Astrocyte (in vitro differentiated cells and primary cell): ENCODE data around the gene CYP21A2. TPM values are rescaled to one million over a fixed set of nuclear protein-coding genes. Genes with fewer than 3 reads are reported as not detected.
"Not testable (repeated sequence)": the region's sequence is repeated elsewhere in the genome, so short reads cannot be mapped to it uniquely, and the experiment has no call there.

Experiments used
- DNase-seq: peaks from one replicate; pipeline ENCODE4 v3.0.0-alpha.2; 2010; ENCODE audit warnings: low read depth
- FAIRE-seq: peaks from 2 replicates; lab custom pipeline; 2011; peaks lifted over from hg19 to GRCh38; lab: Jason Lieb, UNC
- H2AFZ ChIP-seq: 2 replicates; pipeline ENCODE4 v1.6.0; 2012; ENCODE audit warnings: low read depth, low read length, inconsistent platforms
- H3K27ac ChIP-seq: 2 replicates; pipeline ENCODE4 v1.5.1; 2011; ENCODE audit warnings: low read depth, low read length, inconsistent platforms
- H3K27me3 ChIP-seq: 2 replicates; pipeline ENCODE4 v1.6.0; 2011; ENCODE audit warnings: low read length, inconsistent platforms; ENCODE audit not compliant: insufficient read depth
- H3K36me3 ChIP-seq: 2 replicates; pipeline ENCODE4 v1.5.1; 2011; ENCODE audit warnings: low read length, inconsistent platforms; ENCODE audit not compliant: insufficient read depth
- H3K4me1 ChIP-seq: 2 replicates; pipeline ENCODE4 v1.5.1; 2011; ENCODE audit warnings: low read length, inconsistent platforms; ENCODE audit not compliant: insufficient read depth
- H3K4me2 ChIP-seq: 2 replicates; pipeline ENCODE4 v1.6.0; 2012; ENCODE audit warnings: low read length, inconsistent platforms
- H3K4me3 ChIP-seq: 2 replicates; pipeline ENCODE4 v1.5.1; 2011; ENCODE audit warnings: low read depth, mild to moderate bottlenecking, low read length, inconsistent platforms; ENCODE audit not compliant: insufficient read depth
- H3K79me2 ChIP-seq: 2 replicates; pipeline ENCODE4 v1.6.0; 2012; ENCODE audit warnings: mild to moderate bottlenecking, low read length, inconsistent platforms; ENCODE audit not compliant: insufficient read depth
- H3K9ac ChIP-seq: 2 replicates; pipeline ENCODE4 v1.6.0; 2012; ENCODE audit warnings: mild to moderate bottlenecking, low read length, inconsistent platforms
- H3K9me3 ChIP-seq: 2 replicates; pipeline ENCODE4 v1.5.1; 2012; ENCODE audit warnings: low read depth, mild to moderate bottlenecking, low read length, inconsistent platforms; ENCODE audit not compliant: insufficient read depth
- H4K20me1 ChIP-seq: 2 replicates; pipeline ENCODE4 v1.6.0; 2012; ENCODE audit warnings: low read length, inconsistent platforms; ENCODE audit not compliant: insufficient read depth
- H3K27ac Mint-ChIP-seq: one replicate; pipeline ENCODE4 v1.8.0; 2021; ENCODE audit warnings: mild to moderate bottlenecking, mixed read lengths; ENCODE audit not compliant: unreplicated experiment
- H3K27me3 Mint-ChIP-seq: one replicate; pipeline ENCODE4 v1.8.0; 2021; ENCODE audit warnings: low read depth, mixed read lengths; ENCODE audit not compliant: unreplicated experiment
- H3K36me3 Mint-ChIP-seq: one replicate; pipeline ENCODE4 v1.8.0; 2021; ENCODE audit warnings: low read depth, mixed read lengths; ENCODE audit not compliant: unreplicated experiment
- H3K4me1 Mint-ChIP-seq: one replicate; pipeline ENCODE4 v1.8.0; 2021; ENCODE audit warnings: low read depth, mixed read lengths; ENCODE audit not compliant: unreplicated experiment
- H3K4me3 Mint-ChIP-seq: one replicate; pipeline ENCODE4 v1.8.0; 2021; ENCODE audit warnings: mild to moderate bottlenecking, moderate library complexity, mixed read lengths; ENCODE audit not compliant: unreplicated experiment
- H3K9me3 Mint-ChIP-seq: one replicate; pipeline ENCODE4 v1.8.0; 2021; ENCODE audit warnings: mild to moderate bottlenecking, mixed read lengths; ENCODE audit not compliant: unreplicated experiment
- total RNA-seq: library from RNA; stranded (reverse); gene quantifications from 2 replicates; pipeline ENCODE4 v1.2.1, GENCODE V29; 2021

Gene CYP21A2
- total RNA-seq, 1 donor from 2014 or later: 0.11 TPM

GRCh38 chr6:32008037-32008436 is 30.2 kb upstream of the CYP21A2 start:
- not testable (repeated sequence) for FAIRE-seq, H3K27me3 Mint-ChIP-seq, H3K4me1 ChIP-seq, H3K4me3 ChIP-seq, H3K36me3 ChIP-seq, H3K9me3 Mint-ChIP-seq, H3K36me3 Mint-ChIP-seq, H4K20me1 ChIP-seq, H2AFZ ChIP-seq, H3K27ac Mint-ChIP-seq, H3K4me3 Mint-ChIP-seq, H3K79me2 ChIP-seq, H3K27ac ChIP-seq, H3K9me3 ChIP-seq, H3K27me3 ChIP-seq, DNase-seq, H3K9ac ChIP-seq, H3K4me1 Mint-ChIP-seq, H3K4me2 ChIP-seq

DNA sequence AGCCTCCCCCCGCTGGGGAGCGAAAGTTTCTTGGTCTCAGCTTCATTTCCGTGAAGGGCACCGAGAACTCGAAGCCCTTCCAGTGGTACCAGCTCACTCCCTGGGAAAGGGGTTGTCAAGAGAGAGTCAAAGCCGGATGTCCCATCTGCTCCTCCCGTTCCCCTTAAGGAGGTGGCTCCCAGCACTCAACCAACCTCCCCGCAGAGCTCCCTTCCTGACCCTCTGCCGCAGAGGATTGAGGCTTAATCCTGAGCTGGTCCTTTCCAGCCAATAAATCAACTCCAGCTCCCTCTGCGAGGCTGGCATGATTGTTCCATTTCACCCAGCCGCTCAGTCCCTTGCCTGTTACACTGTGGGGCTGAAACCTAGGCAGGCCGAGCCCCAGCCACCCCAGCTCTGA is 29.6 kb upstream of the CYP21A2 start:
- not testable (repeated sequence) for FAIRE-seq, H3K4me3 Mint-ChIP-seq

DNA sequence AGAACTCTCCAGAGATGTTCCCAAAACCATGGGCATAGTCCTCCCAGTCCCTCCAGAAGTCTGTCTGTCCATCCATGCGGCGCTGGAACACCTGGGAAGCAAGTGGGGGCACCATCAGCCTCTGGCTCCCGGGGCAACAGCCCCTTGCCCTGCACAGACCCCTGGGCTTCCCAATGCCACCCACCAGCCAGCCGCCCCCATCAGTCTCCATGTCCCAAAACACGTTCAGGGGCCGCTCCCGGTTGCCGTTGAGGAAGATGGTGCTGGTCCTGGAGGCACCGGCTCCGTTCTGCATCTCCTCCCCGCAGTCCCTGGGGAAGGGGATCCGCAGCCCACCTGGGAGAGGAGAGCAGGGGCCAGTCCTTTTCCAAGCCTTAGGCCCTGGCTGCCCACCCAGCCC is 28.7 kb upstream of the CYP21A2 start:
- not testable (repeated sequence) for DNase-seq, H3K9me3 ChIP-seq, H3K4me1 Mint-ChIP-seq

More for the DNA sequence above, 29.6 kb upstream of the CYP21A2 start:
- H3K9me3 Mint-ChIP-seq, H3K9me3 ChIP-seq, H3K36me3 Mint-ChIP-seq, H3K27me3 ChIP-seq, H4K20me1 ChIP-seq, DNase-seq, H2AFZ ChIP-seq, H3K79me2 ChIP-seq, H3K27me3 Mint-ChIP-seq, H3K27ac ChIP-seq, H3K36me3 ChIP-seq, H3K4me1 Mint-ChIP-seq, H3K9ac ChIP-seq, H3K4me1 ChIP-seq, H3K4me2 ChIP-seq, H3K4me3 ChIP-seq, H3K27ac Mint-ChIP-seq: not testable (repeated sequence)

DNA sequence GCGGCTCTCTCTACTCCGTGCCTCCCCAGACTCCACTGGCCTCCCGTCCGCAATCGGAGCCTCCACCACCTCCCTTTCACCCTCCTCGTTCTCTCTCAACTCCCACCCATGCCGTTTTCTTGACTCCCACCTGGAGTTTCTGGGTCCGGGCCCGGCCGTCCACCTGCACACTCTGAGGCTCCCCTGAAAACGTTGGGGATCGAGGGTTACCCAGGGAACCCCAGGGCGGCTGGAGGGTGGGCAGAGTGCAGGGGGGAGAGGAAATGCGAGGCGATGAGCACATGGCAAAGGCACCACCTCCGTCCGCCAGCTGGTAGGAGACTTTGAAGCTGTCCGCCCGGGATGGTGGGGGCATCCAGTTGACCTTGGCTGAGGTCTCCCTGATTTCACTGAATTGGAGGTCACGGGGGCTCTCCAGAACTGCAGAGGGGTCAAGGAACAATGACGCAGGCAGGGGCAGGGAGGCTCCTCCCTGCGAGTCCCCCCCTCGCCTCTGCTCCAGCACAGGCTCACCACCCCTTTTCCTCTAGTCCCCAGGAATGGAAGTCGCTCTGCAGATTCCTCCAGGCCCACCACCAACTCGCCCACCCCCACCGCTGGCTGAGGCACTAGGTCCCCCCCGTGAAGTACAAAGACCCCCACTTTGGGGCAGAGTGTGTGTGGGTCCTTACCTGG is 27.2 kb upstream of the CYP21A2 start:
- not testable (repeated sequence) for DNase-seq, H3K79me2 ChIP-seq, H3K4me1 ChIP-seq, H3K4me1 Mint-ChIP-seq, H3K4me2 ChIP-seq, H3K9me3 ChIP-seq, H3K27me3 ChIP-seq, H2AFZ ChIP-seq, H3K4me3 ChIP-seq, FAIRE-seq, H3K27ac ChIP-seq, H4K20me1 ChIP-seq, H3K9me3 Mint-ChIP-seq, H3K9ac ChIP-seq, H3K36me3 ChIP-seq, H3K27ac Mint-ChIP-seq, H3K27me3 Mint-ChIP-seq, H3K36me3 Mint-ChIP-seq, H3K4me3 Mint-ChIP-seq

More for the DNA sequence above, 28.7 kb upstream of the CYP21A2 start:
- not testable (repeated sequence) for H3K4me3 ChIP-seq, H3K9me3 Mint-ChIP-seq, H3K4me3 Mint-ChIP-seq, H3K4me2 ChIP-seq, H3K27ac ChIP-seq, H2AFZ ChIP-seq, H3K27me3 ChIP-seq, H3K36me3 ChIP-seq, FAIRE-seq, H3K79me2 ChIP-seq, H3K27me3 Mint-ChIP-seq, H3K9ac ChIP-seq, H3K36me3 Mint-ChIP-seq, H3K4me1 ChIP-seq, H3K27ac Mint-ChIP-seq, H4K20me1 ChIP-seq

GRCh38 chr6:32012941-32013617 is 25.1 kb upstream of the CYP21A2 start:
- not testable (repeated sequence) for H3K36me3 Mint-ChIP-seq, H3K4me1 ChIP-seq, H3K9me3 Mint-ChIP-seq, H3K9me3 ChIP-seq, H3K27ac ChIP-seq, FAIRE-seq, H3K4me1 Mint-ChIP-seq, H3K4me3 ChIP-seq, H4K20me1 ChIP-seq, H3K4me2 ChIP-seq, H3K27me3 Mint-ChIP-seq, H3K79me2 ChIP-seq, DNase-seq, H3K27me3 ChIP-seq, H3K36me3 ChIP-seq, H3K27ac Mint-ChIP-seq, H2AFZ ChIP-seq, H3K9ac ChIP-seq
- H3K4me3 Mint-ChIP-seq: peak overlapping the region; percentile 45

DNA sequence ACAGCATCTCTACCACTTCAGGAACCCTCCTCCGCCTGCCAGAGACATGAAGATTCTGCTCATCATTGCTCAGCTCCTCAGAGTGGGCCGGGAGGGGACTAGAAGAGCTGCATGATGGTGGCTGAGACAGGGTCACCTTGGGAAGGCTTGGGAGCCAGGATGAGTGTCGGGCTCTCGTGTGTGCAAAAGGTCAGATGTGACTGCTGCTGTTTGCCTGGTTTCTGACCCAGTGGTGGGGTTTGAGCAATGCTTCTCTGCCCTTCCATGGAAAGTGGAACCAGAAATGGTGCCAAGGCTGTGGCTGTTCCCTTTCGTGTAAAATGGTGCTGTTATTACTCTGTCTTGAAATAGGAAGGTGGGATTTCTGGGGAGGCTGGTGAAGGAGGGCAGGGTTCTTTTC is 24.5 kb upstream of the CYP21A2 start:
- not testable (repeated sequence) for H3K27me3 ChIP-seq, H3K27me3 Mint-ChIP-seq, H3K27ac ChIP-seq, DNase-seq, H3K9me3 Mint-ChIP-seq, H3K4me3 Mint-ChIP-seq, H2AFZ ChIP-seq, H3K4me1 ChIP-seq, H3K27ac Mint-ChIP-seq, H3K36me3 ChIP-seq, FAIRE-seq, H3K9me3 ChIP-seq, H3K9ac ChIP-seq, H4K20me1 ChIP-seq, H3K4me3 ChIP-seq, H3K4me2 ChIP-seq, H3K36me3 Mint-ChIP-seq, H3K4me1 Mint-ChIP-seq, H3K79me2 ChIP-seq
